Colonic mucosa (tissue), 4 donors: ENCODE data around the gene ARFGAP2. TPM values are rescaled to one million over a fixed set of nuclear protein-coding genes. Genes with fewer than 3 reads are reported as not detected.
A peak's percentile ranks its signal among the peaks of the same experiment; 100 is the strongest.
"Not testable (repeated sequence)": the region's sequence is repeated elsewhere in the genome, so short reads cannot be mapped to it uniquely, and the experiment has no call there.

Experiments used
- DNase-seq: peaks from one replicate; pipeline ENCODE4 v3.0.0-alpha.2; 2020
- H3K27ac ChIP-seq: fragments of 200-600 bp; one replicate; pipeline ENCODE4 v1.8.0; 2021
- H3K27me3 ChIP-seq: fragments of 200-600 bp; one replicate; pipeline ENCODE4 v1.8.0; 2021
- H3K36me3 ChIP-seq: fragments of 200-600 bp; one replicate; pipeline ENCODE4 v1.8.0; 2021
- H3K4me1 ChIP-seq: fragments of 200-600 bp; one replicate; pipeline ENCODE4 v1.8.0; 2021; ENCODE audit warnings: mild to moderate bottlenecking
- H3K4me3 ChIP-seq: fragments of 200-600 bp; one replicate; pipeline ENCODE4 v1.8.0; 2021
- H3K9ac ChIP-seq, 2 donors: one replicate each; pipeline ENCODE4 v1.7.0; 2013; ENCODE audit warnings: control low read depth in 2 of 2, low read depth in 2 of 2, low read length in 2 of 2
- H3K9me3 ChIP-seq: fragments of 200-600 bp; one replicate; pipeline ENCODE4 v1.8.0; 2021
- intact Hi-C: fragments of 100-400 bp; cut with DNase I; formaldehyde crosslinking; loops from one replicate; pipeline ENCODE4 v1.14.1; 2022
- total RNA-seq, 2 donors: library from RNA; stranded (reverse); fragmentation: NEBNext Ultra II Directional in 1 of 2; extraction: Animal tissue kit (Norgen Biotek cat#: 25700) in 1 of 2; gene quantifications; one replicate each; pipeline ENCODE4 v1.2.1, GENCODE V29; 2021
- TF ChIP-seq, protein P1 (sequence below): fragments of 200-600 bp; IDR thresholded peaks from one replicate; pipeline ENCODE4 v1.8.0; 2022; ENCODE audit warnings: antibody characterized with exemption, mild to moderate bottlenecking
- donor health status: healthy.
- donor health status: DM: no; HTN: no; CAD: no.
- donor health status: DM: no; HTN: no; CAD: no.

ARFGAP2 gene
- total RNA-seq, 2 donors from 2014 or later: 64.6 to 109 TPM

- DNase-seq: peak; percentile 82
- Histone ChIP-seq H3K36me3 (no peaks in the 10 kb centered on the region), H3K27me3 (no peaks in the 10 kb centered on the region), H3K27ac (peak overlapping the region; percentile 99), H3K9me3 (no peaks in the 10 kb centered on the region), H3K9ac (peak overlapping the region in 1 of 2 donors; percentile 98), H3K4me3 (peak overlapping the region; percentile 69), H3K4me1 (peaks cover 8% of the 10 kb centered on the region)
- intact Hi-C loops: no loop called here
- TF ChIP-seq, protein P1, sequence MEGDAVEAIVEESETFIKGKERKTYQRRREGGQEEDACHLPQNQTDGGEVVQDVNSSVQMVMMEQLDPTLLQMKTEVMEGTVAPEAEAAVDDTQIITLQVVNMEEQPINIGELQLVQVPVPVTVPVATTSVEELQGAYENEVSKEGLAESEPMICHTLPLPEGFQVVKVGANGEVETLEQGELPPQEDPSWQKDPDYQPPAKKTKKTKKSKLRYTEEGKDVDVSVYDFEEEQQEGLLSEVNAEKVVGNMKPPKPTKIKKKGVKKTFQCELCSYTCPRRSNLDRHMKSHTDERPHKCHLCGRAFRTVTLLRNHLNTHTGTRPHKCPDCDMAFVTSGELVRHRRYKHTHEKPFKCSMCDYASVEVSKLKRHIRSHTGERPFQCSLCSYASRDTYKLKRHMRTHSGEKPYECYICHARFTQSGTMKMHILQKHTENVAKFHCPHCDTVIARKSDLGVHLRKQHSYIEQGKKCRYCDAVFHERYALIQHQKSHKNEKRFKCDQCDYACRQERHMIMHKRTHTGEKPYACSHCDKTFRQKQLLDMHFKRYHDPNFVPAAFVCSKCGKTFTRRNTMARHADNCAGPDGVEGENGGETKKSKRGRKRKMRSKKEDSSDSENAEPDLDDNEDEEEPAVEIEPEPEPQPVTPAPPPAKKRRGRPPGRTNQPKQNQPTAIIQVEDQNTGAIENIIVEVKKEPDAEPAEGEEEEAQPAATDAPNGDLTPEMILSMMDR: no peak
Observed at GRCh38 chr11:47216121-47216798, 39.6 kb upstream of the ARFGAP2 start.

GRCh38 chr11:47215366-47215910 is 38.8 kb upstream of the ARFGAP2 start:
- Histone ChIP-seq H3K9me3 (no peaks in the 10 kb centered on the region), H3K27me3 (no peaks in the 10 kb centered on the region), H3K4me1 (peaks cover 8% of the 10 kb centered on the region), H3K27ac (peak overlapping the region; percentile 99), H3K36me3 (no peaks in the 10 kb centered on the region), H3K4me3 (peak overlapping the region; percentile 69), H3K9ac (peak overlapping the region; percentile 80 to 98)
- peak; percentile 68 for DNase-seq
- intact Hi-C loops: no loop called here
- TF ChIP-seq, protein P1: no peak

DNA sequence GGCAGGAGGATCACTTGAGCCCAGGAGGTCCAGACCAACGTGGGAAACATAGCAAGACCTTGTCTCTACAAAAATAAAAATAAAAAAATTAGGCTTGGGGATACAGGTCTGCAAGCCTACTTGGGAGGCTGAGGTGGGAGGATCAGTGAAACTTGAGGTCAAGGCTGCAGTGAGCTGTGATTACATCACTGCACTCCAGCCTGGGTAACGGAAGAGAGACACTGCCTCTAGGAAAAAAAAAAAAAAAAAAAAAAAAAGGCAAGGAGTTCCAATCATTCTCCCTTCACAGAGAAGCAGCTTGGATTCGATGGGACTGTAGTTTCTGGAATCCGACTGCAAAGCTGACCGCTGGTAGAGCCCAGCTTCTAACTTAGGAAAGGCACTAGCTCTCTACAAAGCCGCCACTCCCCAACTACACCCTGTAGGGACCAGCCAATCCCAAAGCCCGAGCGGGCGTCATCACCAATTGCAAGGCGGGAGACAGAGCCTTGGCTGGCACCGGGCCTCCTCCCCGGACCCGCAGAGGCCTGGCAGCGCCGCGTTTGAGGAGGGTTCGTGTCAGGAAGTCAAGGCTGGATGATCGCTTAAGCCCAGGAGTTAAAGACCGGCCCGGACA is 37.4 kb upstream of the ARFGAP2 start:
- TF ChIP-seq, protein P1: no peak
- Histone ChIP-seq H3K27ac (peak overlapping the region; percentile 99), H3K36me3 (no peaks in the 10 kb centered on the region), H3K27me3 (no peaks in the 10 kb centered on the region), H3K9ac (peak overlapping the region; percentile 68 to 72), H3K4me1 (peaks cover 8% of the 10 kb centered on the region), H3K9me3 (no peaks in the 10 kb centered on the region), H3K4me3 (peak overlapping the region; percentile 69)
- DNase-seq: peak; percentile 95
- intact Hi-C loops: loop anchor here (5.0 kb wide), 1 partner anchor 37 kb away; the partner anchor contains the start of gene ARFGAP2

GRCh38 chr11:47212938-47213337 is 36.3 kb upstream of the ARFGAP2 start:
- H3K4me1 ChIP-seq: peaks cover 8% of the 10 kb centered on the region
- no peak overlapping the region for H3K4me3 ChIP-seq
- H3K27ac ChIP-seq: no peak overlapping the region
- DNase-seq: peak; percentile 63
- intact Hi-C loops: loop anchor here (5.0 kb wide), 1 partner anchor 36 kb away; the partner anchor contains the start of gene ARFGAP2
- TF ChIP-seq, protein P1: no peak
- H3K9ac ChIP-seq: no peak overlapping the region
- H3K36me3 ChIP-seq: no peaks in the 10 kb centered on the region
- H3K27me3 ChIP-seq: no peaks in the 10 kb centered on the region
- H3K9me3 ChIP-seq: no peaks in the 10 kb centered on the region

- H3K36me3 ChIP-seq: no peaks in the 10 kb centered on the region
- H3K4me1 ChIP-seq: no peaks in the 10 kb centered on the region
- no peaks in the 10 kb centered on the region for H3K27me3 ChIP-seq
- H3K9me3 ChIP-seq: no peaks in the 10 kb centered on the region
- no peak overlapping the region for H3K27ac ChIP-seq
- intact Hi-C loops: no loop called here
- TF ChIP-seq, protein P1: no peak
- no peak overlapping the region for H3K9ac ChIP-seq
- H3K4me3 ChIP-seq: no peak overlapping the region
- no peak for DNase-seq
Observed at GRCh38 chr11:47208628-47209027, 31.9 kb upstream of the ARFGAP2 start.

- H3K9me3 ChIP-seq, intact Hi-C loops, H3K36me3 ChIP-seq, H3K27me3 ChIP-seq, H3K9ac ChIP-seq, DNase-seq, H3K27ac ChIP-seq, H3K4me1 ChIP-seq, H3K4me3 ChIP-seq: not testable (repeated sequence)
Observed at GRCh38 chr11:47208008-47208552, 31.4 kb upstream of the ARFGAP2 start.
